Measurements from ENCODE around the gene GADD45A.

DNA sequence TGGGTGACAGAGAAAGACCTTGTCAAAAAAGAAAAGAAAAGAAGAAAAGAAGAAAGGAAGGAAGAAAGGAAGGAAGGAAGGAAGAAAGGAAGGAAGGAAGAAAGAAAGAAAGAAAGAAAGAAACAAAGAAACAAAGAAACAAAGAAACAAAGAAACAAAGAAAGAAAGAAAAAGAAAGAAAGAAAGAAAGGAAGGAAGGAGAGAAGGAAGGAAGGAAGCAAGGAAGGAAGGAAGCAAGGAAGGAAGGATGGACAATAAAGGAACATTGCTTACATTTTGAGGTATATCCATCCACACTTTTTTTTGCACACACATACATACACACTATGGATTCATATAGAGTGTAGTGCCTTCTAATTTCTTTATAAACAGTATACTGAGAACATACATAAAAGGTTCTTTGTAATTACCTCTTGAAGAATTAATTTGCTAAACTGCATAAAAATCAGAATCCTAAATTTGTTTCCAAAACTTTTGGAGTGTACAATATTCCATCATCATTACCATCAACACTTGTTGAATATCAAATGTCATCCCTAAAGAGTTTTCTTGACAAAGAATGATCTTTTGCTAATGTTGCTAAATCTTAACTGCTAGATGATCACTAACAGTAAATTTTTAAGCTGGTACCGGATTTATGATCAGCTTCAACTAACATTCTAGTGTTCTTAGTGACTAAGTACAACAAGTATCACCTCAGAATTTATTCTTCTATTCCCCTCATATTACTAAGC, 11.4 kb upstream of the GADD45A start:
- TF ChIP-seq, protein P1, sequence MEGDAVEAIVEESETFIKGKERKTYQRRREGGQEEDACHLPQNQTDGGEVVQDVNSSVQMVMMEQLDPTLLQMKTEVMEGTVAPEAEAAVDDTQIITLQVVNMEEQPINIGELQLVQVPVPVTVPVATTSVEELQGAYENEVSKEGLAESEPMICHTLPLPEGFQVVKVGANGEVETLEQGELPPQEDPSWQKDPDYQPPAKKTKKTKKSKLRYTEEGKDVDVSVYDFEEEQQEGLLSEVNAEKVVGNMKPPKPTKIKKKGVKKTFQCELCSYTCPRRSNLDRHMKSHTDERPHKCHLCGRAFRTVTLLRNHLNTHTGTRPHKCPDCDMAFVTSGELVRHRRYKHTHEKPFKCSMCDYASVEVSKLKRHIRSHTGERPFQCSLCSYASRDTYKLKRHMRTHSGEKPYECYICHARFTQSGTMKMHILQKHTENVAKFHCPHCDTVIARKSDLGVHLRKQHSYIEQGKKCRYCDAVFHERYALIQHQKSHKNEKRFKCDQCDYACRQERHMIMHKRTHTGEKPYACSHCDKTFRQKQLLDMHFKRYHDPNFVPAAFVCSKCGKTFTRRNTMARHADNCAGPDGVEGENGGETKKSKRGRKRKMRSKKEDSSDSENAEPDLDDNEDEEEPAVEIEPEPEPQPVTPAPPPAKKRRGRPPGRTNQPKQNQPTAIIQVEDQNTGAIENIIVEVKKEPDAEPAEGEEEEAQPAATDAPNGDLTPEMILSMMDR (IDR thresholded peaks at IDR 0.05), result no peak
- no peak for TF ChIP-seq POLR2A (IDR thresholded peaks at IDR 0.05)

Data from right lobe of liver (tissue), 4 donors.